Measurements from ENCODE around the gene MIA. TPM values are rescaled to one million over a fixed set of nuclear protein-coding genes. Genes with fewer than 3 reads are reported as not detected.
A peak's percentile ranks its signal among the peaks of the same experiment; 100 is the strongest.
"Not testable (repeated sequence)": the region's sequence is repeated elsewhere in the genome, so short reads cannot be mapped to it uniquely, and the experiment has no call there.

The MIA gene
- total RNA-seq, 1 experiment from 2014 or later: 234 TPM

DNA sequence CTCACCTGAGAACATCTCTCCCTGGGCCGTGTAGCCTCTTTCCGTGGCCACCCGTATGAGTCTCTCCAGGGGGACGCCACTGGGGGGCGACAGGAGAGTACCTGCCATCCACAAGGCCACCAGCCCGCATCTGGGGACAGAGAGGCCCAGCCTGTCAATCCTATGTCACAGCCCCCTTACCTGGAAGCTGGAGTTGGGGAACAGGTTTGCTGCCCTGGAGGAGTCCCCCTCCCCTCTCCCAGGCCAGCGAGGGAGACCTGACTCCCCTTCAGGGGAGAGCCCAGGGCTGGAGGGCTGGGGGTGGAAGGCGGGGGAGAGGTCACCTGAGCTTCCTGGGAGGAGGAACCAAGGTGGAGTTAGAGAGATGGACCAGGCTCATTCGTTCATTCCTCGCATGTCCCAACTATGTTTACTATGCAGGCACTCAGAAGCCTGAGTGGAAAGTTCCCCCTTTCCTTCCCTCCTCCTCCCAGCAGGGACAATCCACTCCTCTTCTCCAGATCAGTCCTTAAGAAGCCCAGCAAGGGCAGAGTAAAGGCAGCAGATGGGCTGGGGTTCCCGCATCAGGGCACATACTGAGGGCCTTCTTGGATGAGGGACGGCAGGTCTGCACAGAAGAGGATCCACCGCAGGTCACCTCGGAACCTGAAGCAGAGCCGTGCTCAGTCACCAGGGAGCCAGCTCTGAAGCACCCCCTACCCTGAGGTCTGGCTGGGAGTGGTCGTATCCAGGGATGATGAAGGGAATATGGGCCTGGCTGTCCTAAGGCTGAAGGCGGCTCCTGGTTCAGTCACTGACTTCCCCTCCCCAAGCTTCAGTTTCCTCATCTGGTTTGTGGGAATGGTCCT lies 30.5 kb upstream of the MIA start:
- peak; percentile 17 for DNase-seq (ENCODE audit: low read depth, low spot score)
- in situ Hi-C loops (cut with HindIII; ENCODE audit: low pct_unique_long_range_greater_than_20kb, low sequenced_read_pairs): no loop called here

DNA sequence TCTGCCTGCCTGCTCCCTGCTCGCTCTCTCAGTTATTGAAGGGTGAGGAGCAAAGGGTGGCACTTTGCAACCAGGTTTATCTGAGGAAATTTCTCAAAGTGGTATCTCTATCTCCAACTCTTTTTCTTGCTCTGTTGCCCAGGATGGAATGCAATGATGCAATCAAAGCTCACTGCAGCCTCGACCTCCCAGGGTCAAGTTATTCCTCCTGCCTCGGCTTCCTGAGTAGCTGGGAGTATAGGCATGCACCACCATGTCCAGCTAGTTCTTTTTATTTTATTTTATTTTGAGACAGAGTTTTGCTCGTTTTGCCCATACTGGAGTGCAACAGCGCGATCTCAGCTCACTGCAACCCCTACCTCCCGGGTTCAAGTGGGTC lies 29.9 kb upstream of the MIA start:
- DNase-seq (ENCODE audit: low read depth, low spot score): no peak
- in situ Hi-C loops (cut with HindIII; ENCODE audit: low pct_unique_long_range_greater_than_20kb, low sequenced_read_pairs): no loop called here

DNA sequence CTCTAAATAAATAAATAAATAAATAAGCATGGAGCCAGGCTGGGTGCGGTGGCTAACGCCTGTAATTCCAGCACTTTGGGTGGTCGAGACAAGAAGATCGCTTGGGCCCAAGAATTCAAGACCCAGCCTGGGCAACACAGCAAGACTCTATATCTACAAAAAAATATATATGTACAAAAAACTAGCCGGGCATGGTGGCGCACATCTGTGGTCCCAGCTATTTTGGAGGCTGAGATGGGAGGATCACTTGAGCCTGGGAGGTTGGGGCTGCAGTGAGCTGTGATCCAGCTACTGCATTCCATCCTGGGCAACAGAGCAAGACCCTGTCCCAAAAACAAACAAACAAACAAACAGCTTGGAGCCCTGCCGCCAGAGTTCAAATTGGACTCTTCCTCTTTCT lies 27.8 kb upstream of the MIA start:
- in situ Hi-C loops (cut with HindIII; ENCODE audit: low pct_unique_long_range_greater_than_20kb, low sequenced_read_pairs): no loop called here

DNA sequence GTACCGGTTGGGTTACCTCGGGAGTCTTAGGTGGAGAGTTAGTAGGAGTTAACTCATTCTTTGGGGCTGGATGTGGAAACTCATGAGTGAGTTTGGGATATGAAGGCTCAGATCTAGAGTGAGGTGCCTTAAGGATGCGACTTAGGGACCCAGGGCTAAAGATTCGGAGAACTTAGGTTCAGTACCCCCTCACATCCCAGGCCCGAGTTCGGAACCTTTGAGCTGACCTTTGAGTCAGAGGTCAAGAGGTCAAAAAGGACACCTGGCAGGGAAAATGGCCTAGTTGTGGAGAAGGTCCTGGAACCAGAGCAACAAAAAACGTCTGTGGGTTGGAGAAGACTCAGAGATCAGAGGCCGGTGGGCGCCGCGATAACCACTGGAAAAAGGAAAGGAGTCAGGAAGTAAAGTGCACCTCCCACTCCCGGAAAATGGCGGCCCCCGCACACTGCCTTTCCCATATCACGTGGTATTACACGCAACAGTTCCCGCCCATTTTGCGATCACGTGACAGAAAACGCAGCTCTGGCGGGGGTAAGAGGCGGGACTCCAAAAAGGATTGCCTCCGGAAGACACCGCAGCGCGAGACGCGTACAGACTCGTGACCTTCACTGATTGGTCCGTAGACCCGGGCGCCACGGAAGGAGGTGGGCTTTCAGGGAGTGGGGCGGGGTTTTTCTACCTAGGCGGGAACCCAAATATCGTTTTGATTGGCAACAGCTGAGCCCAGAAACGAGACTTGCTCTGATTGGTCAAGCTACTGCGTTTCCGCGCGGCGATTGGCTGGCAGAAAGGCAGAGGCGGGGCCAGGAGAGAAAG lies 25.1 kb upstream of the MIA start, which contains the start of gene ACTMAP:
TSS of gene ACTMAP (minus strand) at position 420 of the 816 bp plus-strand sequence. CDS start 674 bp downstream, outside the sequence.
- in situ Hi-C loops (cut with HindIII; ENCODE audit: low pct_unique_long_range_greater_than_20kb, low sequenced_read_pairs): no loop called here
- peak; percentile 100 for DNase-seq (ENCODE audit: low read depth, low spot score)

More for the DNA sequence above, 27.8 kb upstream of the MIA start:
- no peak for DNase-seq (ENCODE audit: low read depth, low spot score)

DNA sequence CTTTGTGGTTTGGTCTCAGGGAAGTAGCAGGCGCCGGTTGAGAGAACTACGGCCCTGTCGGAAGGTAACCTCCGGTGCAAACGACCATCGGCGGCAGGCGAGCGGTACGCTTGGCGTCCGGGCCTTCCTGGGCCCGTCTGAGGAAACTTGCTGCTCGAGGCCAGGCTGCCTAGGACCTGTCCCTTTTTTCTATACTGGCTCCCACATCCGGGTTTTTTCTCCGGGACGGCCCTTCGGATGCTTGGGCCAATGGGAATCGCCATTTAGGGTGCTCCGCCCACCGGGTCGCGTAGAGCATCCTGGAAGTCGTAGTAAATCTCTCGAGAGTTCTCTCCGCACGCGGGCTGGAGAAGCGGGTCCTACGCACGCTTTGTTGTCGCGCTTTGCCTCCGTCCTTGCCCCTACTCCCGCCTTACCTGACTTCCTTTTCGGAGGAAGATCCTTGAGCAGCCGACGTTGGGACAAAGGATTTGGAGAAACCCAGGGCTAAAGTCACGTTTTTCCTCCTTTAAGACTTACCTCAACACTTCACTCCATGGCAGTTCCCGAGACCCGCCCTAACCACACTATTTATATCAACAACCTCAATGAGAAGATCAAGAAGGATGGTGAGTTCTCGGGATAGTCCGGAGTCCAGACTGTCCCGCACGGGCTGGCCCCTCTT lies 24.3 kb upstream of the MIA start, which contains the start of gene SNRPA:
TSS of gene SNRPA (plus strand) at position 330 of the 664 bp plus-strand sequence. CDS start at position 536, 206 bp downstream.
- in situ Hi-C loops (cut with HindIII; ENCODE audit: low pct_unique_long_range_greater_than_20kb, low sequenced_read_pairs): no loop called here

DNA sequence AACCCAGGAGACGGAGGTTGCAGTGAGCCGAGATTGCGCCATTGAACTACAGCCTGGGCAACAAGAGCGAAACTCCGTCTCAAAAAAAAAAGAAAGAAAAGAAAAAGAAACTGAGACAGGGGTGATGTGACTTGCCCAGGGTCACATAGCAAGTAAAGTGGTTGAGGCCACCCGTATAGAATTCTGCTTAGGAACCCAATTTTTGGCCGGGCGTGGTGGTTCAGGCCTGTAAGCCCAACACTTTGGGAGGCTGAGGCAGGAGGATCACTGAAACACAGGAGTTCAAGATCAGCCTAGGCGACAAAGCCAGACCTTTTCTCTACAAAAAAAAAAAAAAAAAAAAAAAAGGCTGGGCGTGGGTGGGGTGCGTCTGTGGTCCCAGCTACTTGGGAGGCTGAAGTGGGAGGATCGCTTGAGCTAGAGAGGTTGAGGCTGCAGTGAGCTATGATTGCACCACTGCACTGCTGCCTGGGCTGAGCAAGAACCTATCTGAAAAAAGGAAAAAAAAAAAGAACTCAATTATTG lies 23.0 kb upstream of the MIA start:
- no peak for DNase-seq (ENCODE audit: low read depth, low spot score)
- in situ Hi-C loops (cut with HindIII; ENCODE audit: low pct_unique_long_range_greater_than_20kb, low sequenced_read_pairs): no loop called here

More for the DNA sequence above, 24.3 kb upstream of the MIA start, which contains the start of gene SNRPA:
- DNase-seq (ENCODE audit: low read depth, low spot score): peak; percentile 98

DNA sequence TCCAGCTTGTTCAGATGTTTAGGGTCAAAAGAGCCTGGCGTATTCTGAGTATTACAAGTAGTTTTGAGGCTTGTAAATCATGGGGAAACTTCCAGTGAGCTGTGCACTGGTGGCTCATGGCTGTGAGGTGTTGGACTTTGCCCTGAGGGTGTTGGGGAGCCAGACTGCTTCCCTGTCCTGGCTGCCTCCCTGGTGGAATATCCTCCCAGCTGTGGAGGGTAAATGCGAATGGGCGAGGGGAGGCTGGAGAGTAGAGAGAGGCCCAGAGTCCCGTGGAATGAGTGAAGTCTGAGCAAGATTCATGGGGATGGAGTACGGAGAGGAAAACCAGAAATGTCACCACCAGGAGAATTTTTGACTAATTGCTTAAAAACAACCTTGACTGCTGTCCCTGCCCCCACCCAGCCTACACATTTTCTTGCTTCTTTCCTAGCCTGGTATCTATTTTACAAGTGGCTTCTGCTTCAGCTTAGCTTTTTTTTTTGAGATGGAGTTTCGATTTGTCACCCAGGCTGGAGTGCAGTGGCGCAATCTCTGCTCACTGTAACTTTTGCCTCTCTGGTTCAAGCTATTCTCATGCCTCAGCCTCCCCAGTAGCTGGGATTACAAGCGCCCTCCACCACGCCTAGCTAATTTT lies 20.6 kb upstream of the MIA start:
- in situ Hi-C loops (cut with HindIII; ENCODE audit: low pct_unique_long_range_greater_than_20kb, low sequenced_read_pairs): no loop called here

DNA sequence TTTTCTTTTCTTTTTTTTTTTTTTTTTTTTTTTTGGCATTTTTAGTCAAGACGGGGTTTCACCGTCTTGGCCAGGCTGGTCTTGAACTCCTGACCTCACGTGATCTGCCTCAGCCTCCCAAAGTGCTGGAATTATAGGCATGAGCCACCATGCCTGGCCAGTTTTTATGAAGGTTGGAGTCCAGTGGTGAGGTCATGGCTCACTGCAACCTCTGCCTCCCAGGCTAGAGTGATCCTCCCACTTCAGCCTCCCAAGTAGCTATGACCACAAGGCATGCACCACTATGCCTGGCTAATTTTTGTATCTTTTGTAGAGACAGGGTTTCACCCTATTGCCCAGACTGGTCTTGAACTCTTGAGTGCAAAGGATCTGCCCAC lies 20.1 kb upstream of the MIA start:
- in situ Hi-C loops (cut with HindIII; ENCODE audit: low pct_unique_long_range_greater_than_20kb, low sequenced_read_pairs): no loop called here
- no peak for DNase-seq (ENCODE audit: low read depth, low spot score)

More for the DNA sequence above, 20.6 kb upstream of the MIA start:
- DNase-seq (ENCODE audit: low read depth, low spot score): no peak

DNA sequence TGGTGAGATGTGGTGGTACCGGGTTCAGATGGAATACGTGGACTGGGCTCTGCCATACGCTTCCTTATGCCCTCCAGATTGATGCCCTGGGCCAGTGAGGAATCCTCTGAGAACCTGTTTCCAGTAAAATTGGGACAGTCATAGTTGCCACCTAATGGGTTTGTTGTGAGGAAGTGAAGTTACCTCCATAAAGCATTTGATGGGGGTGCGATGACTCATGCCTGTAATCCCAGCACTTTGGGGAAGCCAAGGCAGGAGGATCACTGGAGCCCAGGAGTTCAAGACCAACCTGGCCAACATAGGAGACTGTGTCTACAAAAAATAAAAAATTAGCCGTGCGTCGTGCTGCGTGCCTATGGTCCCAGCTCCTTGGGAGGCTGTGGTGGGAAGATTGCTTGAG lies 19.5 kb upstream of the MIA start:
- in situ Hi-C loops (cut with HindIII; ENCODE audit: low pct_unique_long_range_greater_than_20kb, low sequenced_read_pairs): no loop called here
- DNase-seq (ENCODE audit: low read depth, low spot score): no peak

DNA sequence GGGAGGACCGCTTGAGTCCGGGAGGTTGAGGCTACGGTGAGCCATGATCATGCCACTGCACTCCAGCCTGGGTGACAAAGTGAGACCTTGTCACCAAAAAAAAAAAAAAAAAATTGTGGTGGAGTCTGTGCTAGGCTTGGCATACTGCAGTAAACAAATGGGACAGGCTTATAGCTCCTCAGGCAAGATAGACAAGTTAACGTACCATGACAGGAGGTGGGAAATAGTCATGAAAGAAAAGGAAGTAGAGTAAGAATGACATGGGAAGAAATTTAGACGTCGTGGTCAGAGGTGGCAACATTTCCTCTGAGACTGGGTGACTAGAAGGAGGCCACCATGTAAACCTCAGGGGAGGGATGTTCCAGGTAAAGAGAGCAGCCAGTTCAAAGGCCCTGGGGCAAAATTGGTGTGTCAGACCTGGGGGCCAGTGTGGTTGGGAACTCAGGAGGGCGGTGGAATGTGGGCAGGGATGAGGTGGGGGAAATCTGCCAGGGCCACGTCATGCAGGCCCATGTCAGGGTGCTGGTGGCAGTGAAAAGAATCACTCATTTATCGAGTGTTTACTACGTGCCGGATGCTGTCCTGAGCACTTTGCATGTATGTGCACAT lies 18.7 kb upstream of the MIA start:
- no peak for DNase-seq (ENCODE audit: low read depth, low spot score)
- in situ Hi-C loops (cut with HindIII; ENCODE audit: low pct_unique_long_range_greater_than_20kb, low sequenced_read_pairs): no loop called here

DNA sequence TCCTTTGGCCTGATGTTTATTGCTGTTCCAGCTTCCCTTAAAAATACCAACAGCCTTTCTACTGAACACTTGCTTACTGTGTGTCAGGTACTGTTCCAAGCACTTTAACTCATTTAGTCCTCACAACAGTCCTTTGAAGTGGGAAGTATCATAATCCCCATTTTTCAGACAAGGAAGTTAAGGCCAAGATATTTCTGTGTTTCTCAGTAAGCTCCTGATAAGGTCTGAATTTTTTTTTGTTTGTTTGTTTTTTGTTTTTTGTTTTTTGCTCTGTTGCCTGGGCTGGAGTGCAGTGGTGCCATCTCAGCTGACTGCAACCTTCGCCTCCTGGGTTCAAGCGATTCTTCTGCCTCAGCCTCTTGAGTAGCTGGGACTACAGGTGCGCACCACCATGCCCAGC lies 16.8 kb upstream of the MIA start:
- DNase-seq (ENCODE audit: low read depth, low spot score): no peak
- in situ Hi-C loops (cut with HindIII; ENCODE audit: low pct_unique_long_range_greater_than_20kb, low sequenced_read_pairs): no loop called here

DNA sequence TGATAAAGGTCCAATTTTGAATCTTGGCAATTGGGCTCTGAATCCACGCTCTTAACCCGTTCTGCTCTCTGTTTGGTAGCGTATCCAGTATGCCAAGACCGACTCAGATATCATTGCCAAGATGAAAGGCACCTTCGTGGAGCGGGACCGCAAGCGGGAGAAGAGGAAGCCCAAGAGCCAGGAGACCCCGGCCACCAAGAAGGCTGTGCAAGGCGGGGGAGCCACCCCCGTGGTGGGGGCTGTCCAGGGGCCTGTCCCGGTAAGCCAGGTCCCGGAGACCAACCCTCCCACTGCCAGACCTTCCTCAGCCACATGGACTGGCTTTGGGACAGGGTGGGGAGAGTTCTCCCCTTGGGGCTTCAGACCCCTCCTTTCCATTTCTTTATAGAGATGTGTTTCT lies 16.0 kb upstream of the MIA start:
- DNase-seq (ENCODE audit: low read depth, low spot score): no peak
- in situ Hi-C loops (cut with HindIII; ENCODE audit: low pct_unique_long_range_greater_than_20kb, low sequenced_read_pairs): no loop called here

DNA sequence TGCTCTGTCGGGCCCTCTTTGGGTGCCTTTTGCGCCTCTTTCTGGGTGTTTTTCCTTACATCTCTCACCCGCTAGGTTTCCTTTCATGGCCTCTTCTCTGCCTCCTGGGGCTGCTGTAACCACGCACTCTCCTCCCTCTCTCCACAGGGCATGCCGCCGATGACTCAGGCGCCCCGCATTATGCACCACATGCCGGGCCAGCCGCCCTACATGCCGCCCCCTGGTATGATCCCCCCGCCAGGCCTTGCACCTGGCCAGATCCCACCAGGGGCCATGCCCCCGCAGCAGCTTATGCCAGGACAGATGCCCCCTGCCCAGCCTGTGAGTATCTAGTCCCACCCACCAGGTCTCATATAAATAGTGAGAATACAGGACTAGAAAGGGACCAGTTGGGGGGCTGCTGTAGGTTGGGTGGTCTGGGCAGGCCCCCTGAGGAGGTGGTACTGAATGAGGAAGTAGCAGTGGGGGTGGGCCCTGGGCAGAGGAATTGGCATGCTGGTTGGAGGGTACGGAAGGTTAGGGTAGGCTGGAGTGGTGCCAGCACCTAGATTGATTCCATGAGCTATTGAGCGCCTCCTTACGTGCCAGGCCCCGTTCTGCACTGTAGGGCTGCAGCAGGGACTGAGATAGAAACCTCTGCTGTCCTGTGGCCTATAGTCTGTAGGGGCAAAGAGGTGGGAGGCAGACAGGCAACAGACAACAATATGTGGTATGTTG lies 12.4 kb upstream of the MIA start:
- in situ Hi-C loops (cut with HindIII; ENCODE audit: low pct_unique_long_range_greater_than_20kb, low sequenced_read_pairs): no loop called here
- DNase-seq (ENCODE audit: low read depth, low spot score): no peak

DNA sequence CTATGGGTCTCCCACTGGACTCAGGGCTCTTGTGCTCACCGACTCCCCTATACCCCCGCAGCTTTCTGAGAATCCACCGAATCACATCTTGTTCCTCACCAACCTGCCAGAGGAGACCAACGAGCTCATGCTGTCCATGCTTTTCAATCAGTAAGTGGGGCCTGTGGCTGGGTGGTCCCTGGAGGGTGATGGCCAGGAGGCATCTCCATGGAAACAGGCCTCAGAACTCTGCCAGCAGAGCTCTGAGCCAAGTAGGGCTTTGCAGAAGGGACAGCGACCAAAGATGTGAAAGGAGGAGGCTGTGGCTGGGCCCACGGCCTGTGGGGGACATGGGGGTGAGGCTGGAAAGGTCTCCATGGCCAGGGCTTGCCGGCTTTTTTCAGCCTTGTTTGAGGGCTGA lies 11.8 kb upstream of the MIA start:
- in situ Hi-C loops (cut with HindIII; ENCODE audit: low pct_unique_long_range_greater_than_20kb, low sequenced_read_pairs): no loop called here
- DNase-seq (ENCODE audit: low read depth, low spot score): no peak

DNA sequence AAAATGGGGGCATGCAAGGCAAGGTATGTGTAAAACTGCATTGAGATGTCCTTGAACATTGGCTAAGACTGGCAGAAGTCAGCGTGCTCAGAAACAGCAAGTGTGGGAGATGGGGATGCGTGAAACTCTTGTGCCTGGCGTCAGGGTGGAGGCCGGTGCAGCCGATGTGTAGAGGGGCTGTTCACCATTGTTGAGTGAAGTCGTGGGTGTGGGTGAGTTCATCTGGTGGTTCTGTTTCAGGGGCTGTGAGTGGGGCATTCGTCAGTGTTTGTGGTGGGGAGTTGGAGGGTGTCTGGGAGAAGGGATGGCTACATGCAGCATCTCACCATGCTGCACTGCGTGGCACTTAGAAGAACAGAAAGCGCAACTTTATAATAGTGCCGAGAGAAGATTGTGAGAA lies 11.4 kb upstream of the MIA start:
- DNase-seq (ENCODE audit: low read depth, low spot score): no peak
- in situ Hi-C loops (cut with HindIII; ENCODE audit: low pct_unique_long_range_greater_than_20kb, low sequenced_read_pairs): no loop called here

DNA sequence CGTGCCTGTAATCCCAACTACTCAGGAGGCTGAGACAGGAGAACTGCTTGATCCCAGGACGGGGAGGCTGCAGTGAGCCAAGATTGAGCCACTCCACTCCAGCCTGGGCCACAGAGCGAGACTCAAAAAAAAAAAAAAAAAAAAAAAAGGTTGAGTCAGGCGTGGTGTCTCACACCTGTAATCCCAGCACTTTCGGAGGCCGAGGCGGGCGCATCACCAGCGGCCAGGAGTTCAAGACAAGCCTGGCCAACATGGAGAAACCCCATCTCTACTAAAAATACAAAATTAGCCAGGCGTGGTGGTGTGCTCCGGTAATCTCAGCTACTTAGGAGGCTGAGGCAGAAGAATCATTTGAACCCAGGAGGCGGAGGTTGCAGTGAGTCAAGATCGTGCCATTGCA lies 8.9 kb upstream of the MIA start:
- in situ Hi-C loops (cut with HindIII; ENCODE audit: low pct_unique_long_range_greater_than_20kb, low sequenced_read_pairs); DNase-seq (ENCODE audit: low read depth, low spot score): not testable (repeated sequence)

Measured in SK-MEL-5 (cell line).